HG03066 (cell line): ENCODE data around the gene ATP9A.
"Not testable (repeated sequence)": the region's sequence is repeated elsewhere in the genome, so short reads cannot be mapped to it uniquely, and the experiment has no call there.

Source experiments
- ATAC-seq: cut with Tn5 transposase; IDR thresholded peaks from one replicate; pipeline ENCODE4 v1.9.1; 2021; ENCODE audit warnings: low read depth; ENCODE audit not compliant: unreplicated experiment

The ATP9A gene

DNA sequence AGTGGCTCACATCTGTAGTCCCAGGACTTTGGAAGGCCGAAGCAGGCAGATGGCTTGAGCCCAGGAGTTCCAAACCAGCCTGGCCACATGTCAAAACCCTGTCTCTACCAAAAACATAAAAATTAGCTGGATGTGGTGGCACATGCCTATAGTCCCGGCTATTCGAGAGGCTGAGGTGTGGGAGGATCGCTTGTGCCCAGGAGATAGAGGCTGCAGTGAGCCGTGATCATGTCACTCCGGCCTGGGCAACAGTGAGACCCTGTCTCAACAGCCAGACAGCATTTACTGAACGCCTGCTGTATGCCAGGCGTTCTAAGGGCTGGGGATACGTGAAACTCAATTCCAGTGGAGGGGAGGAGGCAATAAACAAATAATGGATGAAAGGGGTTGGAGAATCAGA is 69.9 kb downstream of the ATP9A start:
- no peak for ATAC-seq

DNA sequence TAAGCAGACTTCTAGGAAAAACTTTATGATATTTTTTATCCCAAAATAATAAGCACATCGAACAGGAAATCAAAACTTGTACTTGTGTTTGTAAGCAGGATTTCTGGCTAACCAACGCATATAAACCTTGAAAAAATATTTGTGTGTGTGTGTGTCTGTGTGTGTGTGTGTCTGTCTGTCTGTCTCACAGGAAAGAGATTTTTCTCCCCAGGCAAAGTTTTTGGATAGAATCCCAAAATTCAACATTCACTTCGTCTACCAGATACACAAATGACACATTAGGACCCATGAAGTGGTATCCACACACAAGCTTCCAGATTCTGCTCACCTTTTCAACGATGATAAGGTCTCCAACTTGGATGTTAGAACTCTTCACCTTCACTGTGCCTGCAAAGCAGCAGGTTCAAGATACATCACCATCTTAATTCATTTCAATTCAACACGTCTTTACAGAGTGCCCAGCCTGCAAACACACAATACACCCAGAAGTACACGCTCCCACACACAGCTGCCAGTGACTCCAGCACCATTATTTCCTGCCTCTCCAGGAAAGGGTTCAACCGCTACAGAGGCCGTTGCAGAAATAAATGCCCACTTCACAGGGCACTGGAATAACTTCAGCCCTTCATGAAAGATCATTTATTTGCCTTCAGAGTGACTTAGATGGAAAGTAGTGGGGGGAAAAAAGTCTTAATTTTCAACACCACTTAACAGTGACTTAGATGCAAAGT is 70.9 kb downstream of the ATP9A start:
- ATAC-seq = no peak

DNA sequence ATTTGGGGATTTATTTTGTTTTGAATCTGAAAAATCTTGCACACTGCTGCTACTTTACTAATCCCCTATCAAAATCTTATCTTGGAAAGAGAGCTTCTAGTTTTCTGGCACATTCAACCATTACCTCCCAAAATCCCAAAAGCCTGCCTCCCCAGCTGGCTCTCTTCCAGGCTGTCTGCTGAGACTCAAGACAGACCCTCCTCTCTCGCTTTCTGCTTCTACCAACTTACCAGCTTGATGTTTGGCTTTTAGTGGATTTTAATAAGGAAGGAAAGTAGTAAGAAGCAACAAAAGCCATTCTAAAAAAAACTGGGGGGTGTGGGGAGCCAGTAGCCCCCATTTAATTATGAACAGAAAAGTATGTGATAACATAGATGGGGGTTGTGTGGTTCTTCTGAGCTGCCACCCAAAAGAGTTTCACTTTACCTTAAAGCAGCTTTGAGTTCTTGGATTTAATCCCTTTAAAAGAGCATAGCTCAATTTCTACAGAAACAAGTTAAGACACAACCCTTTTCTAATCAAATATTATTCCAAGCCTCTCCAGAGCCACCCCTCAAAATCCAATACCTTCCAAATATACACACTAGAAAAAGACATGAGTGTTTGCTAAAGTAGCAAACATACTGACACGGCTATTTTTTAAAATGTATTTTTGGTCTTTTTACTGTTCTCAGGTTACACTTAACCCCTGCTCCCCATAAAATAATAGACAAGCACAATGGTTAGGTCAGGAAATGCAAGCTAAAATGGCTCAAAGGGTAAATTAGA is 71.7 kb downstream of the ATP9A start:
- no peak for ATAC-seq

DNA sequence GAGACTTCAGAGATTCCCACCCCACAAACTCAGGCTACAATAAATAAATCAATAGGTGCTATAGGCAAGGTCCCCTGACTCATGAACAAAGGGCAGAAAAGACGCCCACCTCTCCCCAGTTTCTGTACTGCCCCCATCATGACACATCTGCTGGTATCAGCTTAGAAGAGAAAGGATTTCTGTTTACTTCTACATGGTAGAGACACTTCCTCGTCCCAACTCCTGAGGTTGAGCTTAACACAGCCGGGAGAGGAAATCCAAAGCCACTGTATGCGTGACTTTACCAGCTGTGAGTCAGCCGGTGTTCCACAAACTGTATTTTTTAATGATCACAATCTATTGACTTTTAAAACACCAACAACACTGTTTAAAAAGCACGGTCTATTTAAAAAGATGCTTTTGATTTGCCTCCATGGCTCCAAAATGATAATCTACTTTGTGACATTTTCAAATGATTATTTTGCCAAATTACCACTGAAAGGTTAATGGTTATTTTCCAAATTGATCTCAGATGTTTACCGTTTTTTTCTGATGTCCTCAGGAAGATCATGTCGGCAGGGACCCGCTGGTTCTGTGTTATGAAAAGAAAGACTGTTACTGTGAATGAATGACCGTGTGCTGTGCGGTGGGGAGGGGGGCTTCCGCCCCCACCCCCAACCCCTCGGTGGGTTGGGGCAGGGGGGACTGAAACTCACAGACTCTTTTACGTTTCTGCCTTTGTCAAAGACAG is 72.5 kb downstream of the ATP9A start:
- ATAC-seq = no peak

DNA sequence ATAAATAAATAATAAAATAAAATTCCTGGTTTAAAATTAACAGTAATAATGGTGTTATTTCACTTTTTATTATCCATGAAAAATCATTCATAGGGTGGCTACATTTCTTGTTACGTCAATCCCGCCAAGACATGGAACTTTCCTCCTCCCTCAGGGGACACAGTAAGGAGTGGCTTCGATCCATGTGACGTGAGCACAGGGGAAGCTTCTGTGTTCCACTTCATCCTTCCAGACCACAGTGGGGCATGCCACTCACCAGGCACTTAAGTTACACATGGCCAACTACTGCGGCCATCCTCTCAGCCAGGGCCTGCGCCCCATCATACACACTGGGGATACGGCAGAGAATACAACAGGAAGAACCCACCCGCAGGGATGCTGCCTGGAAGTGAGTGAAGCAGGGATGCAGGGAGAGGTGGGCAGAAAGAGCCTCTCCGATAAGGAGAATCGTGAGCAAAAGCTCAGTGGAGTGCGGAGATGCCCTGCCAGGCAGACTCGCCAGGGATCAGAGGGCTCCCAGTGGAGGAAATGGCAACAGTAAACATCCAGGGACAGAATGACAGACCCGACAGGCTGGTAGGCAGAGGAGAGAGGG is 75.3 kb downstream of the ATP9A start:
- no peak for ATAC-seq

DNA sequence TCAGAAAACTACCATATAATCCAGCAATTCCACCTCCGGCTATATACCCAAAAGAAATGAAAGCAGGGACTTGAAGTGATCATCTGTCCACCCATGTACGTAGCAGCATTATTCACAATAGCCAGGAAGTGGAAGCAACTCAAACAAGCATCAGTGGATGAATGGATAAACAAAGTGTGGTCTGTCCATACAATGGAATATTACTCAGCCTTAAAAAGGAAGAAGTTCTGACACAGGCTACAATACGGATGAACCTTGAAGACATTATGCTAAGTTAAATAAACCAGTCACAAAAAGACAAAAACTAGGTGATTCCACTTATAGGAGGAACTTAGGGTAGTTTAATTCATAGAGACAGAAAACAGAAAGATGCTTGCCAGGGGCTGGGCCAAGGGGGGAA is 76.5 kb downstream of the ATP9A start:
- ATAC-seq = no peak

DNA sequence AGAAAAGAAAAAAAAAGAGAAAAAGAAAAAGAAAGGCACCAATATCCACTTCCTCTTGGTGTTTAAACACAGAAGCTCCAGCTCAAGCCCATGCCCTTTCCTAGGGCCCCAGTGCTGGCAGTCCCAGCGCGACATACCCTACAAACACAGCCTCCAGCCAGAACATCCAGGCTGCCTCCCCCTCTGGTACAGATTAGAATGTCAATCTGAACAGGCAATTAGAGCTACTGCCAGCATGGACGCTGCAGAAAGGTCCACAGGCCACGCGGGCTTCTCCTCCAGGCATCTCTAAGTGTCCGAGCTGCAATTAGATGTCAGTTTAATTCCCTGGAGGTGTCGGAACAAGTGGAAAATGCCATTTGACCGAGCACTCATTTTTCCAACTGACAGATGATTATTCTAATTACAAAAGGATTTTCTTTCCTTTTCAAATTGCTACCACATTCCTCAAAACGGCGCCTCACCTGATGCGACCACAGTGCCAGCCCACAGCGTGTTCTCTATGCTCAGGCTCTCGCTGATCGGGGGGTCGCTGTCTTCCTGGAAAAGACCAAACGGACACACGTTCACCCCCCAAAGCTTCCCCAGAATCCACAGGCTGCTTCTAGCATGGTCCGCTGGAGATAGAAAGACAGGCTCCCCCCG is 79.5 kb downstream of the ATP9A start:
- ATAC-seq = no peak

DNA sequence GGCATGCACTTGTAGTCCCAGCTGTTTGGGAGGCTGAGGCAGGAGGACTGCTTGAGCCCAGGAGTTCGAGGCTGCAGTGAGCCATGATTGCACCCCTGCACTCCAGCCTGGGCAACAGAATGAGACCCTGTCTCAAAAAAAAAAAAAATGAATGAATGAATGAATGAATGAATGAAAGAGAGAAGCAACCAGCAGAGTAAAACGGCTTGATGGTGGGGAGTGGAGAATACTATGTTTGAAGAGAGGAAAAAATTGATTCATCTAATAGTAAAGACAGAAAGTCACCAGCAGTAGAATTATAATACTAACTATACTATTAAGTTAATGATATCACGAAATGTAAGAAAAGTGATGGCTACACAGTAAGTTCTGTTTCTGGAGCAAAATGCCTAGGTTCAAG is 80.6 kb downstream of the ATP9A start:
- ATAC-seq = no peak

DNA sequence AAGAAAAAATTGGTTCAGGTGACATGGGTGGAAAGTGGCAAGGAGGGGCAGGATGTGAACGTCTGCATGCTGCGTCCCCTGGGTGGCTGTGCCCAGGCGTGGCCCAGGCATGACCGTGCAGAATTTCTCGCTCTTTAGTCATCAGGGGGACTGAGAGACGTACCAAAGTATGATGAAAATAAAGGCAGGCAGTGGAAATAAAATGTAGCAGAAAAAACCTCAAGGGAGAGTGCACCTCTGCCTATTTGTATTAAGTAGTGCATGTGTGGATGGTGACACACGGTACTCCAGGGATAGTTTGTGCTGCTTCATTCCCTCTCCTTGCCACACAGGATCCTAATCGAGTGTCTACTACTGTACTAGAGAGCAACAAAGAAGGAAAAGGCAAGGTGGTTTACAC is 81.1 kb downstream of the ATP9A start:
- no peak for ATAC-seq

DNA sequence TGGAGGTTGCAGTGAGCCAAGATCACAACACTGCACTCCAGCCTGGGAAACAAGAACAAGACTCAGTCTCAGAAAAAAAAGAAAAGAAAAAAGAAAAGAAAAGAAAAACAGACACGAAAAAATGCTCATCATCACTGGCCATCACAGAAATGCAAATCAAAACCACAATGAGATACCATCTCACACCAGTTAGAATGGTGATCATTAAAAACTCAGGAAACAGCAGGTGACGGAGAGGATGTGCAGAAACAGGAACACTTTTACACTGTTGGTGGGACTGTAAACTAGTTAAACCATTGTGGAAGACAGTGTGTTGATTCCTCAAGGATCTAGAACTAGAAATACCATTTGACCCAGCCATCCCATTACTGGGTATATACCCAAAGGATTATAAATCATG is 82.7 kb downstream of the ATP9A start:
- ATAC-seq = not testable (repeated sequence)

DNA sequence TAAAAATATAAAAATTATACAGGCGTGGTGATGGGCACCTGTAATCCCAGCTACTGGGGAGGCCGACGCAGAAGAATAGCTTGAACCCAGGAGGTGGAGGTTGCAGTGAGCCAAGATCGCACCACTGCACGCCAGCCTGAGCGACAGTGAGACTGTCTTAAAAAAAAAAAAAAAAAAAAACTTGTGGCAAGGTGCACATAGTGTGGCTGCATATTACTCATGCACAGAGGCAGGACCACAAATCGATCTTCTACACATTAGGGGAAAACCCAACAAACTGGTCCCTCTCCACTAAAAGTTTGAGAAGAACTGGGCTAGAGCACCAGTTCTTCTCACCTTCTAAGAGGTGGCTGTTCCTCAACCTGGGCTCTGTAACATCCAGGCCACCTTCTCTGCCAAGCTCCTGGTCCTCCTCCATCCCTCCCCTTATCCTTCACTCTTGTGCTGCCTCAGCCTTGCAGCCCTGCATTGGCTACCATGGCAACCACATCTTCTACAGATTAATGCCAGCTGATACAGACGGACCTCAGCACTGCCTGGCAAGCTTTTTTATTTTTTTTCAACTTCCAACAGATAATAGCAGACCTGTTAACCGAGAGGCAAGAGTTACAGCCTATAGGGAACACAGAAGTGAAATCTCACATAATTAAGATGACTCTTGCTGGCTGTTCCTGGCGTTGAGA is 88.0 kb downstream of the ATP9A start:
- ATAC-seq = no peak

DNA sequence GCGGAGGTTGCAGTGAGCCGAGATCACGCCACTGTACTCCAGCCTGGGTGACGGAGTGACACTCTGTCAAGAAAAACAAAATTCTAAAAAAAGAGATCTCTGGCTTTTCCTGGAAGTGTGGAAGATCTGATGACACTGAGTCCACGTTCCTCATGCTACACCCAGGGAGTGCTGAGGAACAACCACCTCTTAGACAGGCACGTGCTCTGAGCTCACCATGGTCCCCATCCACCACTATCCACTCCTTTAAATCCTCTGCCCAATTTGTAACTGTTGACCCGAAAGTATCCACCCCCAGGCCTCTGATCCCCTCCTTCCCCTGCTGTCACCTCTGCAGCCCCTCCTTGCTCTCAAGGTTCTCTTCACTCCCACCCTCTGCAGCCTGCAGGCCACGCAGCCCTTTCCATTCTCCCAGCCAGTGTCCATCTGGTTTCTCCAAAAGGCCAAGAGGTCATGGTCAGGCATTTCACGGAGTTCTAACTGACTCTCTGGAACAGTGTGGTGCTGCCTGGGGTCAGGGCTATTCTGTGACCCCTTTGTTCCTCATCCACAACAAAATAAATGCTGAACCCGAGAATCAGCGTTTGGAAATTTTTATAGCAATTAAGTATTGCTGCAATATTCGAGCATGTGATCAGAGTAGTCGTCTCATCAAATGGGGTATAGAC is 88.8 kb downstream of the ATP9A start:
- no peak for ATAC-seq

DNA sequence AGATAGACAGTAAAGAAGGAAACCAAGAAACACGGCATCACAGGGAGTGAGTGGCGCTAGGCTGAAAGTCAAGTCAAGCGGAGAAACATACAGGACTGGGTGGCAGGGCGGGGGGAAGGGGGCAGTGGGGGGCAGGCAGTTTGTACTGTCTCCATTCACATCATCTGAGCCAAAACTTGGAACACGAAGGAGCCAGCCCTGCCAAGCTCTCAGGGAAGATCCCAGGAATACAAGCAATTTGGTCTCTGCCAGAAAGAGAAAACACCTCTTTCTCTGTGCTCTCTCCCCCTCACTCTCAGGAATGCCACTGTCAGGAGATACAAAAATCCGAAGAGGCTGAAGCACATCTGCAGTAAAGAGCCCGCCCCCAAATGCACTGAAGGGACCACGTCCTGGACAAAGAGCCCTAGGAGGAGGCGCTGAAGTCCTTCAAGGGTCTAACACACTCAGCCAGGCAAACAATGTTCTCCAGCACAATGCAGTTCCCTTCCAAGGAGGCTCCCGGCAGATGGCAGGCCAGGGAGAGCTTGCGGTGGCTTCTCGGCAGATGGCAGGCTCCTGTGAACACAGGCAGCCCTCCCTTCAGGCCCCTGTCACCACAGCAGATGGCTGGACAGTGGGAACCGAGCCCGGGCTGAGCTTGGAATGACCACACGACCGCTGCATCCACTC is 90.0 kb downstream of the ATP9A start:
- ATAC-seq = no peak

DNA sequence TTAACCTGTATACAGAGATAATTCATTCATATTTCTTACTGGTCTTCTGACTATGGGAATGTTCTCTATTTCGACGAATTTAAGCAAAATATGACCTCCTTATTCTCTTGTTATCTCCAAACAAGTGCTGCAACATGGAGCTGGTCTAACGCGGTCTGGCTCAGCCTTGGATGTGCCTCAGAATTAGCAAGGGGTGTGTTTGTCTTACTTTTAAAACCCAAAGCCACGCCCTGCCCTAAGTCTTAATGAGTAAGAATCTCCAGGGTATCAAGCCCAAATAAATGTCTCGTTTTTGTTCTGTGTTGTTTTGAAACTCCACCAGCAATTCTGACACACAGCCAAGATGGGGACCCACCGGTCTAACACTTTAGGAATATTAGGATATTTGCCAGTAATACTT is 99.2 kb downstream of the ATP9A start:
- ATAC-seq = no peak

DNA sequence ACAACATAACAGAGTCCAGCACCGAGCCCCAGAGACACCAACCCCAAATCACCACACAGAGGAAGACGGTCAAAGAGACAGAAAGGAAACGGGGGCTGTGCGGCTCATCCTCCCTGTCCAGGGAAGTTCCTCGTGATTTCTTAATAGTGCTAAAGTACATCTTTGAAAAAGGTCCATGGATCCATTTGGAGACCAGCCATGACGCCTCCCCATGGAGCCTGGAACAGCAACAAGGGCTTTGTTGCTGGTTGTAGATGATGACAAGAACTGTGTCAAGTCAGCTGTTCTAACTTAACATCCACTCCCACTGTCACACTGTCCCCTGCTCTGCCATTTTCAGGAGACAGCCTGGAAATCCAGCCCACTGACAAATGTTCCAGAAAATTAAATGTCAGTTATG is 99.7 kb downstream of the ATP9A start:
- ATAC-seq = no peak

DNA sequence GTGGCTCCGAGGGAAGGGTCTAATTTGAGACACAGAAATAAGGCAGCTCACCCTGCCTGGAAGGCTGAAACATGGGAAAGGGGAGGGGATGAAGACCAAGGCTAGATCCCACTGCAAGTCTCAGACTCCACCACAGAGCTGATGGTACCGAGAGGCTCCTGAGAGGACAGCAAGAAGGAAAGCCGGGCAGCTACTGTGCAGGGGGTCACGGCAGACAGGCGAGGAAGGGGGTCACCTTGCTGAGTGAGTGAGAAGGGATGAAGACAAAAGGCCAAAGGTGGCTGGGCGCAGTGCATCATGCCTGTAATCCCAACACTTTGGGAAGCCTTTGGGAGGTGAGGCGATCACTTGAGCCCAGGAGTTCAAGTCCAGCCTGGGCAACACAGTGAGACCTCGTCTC is 100.7 kb downstream of the ATP9A start:
- ATAC-seq = no peak

DNA sequence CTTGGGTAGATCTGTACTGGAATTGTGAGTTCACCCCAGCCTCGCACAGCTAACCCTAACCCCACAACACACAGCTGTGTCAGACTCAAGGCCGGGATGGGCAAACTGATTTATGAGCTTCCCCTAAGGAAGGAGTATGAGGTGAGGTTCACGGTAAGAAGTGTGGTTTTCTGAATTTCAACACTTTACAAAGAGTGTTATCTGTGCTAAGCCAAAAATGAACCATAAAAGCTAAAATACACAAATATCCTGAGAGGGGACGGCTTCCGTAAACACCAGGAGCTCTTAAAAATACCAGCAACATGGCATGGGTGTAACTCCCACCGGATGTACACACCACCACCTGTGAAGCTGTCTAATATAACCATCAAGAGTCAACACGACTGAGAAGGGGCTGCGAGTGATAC is 101.2 kb downstream of the ATP9A start:
- ATAC-seq = no peak

DNA sequence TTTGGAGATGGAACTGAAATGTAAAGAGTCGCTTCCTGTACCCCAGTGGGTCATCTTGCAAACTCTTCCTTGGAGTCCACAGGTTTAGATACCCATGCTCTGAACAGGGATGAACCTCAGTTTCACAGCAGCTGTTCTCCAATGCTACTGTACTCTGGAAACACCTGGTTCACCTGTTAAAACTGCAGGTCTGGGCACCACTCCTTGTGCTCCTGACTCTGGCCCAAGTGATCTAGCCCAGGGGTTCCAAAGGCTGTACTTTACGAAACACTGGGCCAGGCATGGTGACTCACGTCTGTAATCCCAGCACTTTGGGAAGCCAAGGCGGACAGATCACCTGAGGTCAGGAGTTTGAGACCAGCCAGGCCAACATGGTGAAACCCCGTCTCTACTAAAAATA is 102.1 kb downstream of the ATP9A start:
- no peak for ATAC-seq

DNA sequence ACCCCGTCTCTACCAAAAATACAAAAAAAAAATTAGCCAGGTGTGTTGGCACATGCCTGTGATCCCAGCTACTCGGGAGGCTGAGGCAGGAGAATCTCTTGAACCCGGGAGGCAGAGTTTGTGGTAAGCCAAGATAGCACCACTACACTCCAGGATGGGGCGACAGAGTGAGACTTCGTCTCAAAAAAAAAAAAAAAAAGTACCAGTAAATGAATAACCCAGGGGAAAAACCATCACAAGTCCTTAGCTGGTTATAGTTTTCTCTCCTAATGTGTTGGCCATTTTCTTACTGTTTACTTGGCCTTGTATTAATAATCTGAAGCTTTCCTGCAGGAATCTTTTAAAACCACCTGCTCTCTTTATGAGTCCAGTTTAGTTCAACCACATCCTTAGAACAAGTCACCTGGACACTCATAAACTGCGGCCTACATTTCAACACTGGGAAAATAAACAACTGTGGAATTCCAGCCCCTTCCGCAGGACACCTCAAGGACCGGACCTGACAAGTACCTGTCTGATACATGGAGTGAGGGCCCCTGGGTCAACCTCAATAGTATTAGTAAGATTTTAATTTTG is 102.6 kb downstream of the ATP9A start:
- no peak for ATAC-seq
